Stimulated activated CD4-positive, alpha-beta T cell treated with anti-CD3 and anti-CD28 coated beads, Interleukin-1b, Interleukin-23, amount 100 ng/mL, for 48 hours (primary cell): Measurements from ENCODE around the gene YEATS2.

Experiments
- DNase-seq: peaks from one replicate; pipeline ENCODE4 v3.0.0-alpha.2; 2020

Gene YEATS2

GRCh38 chr3:183815951-183816475 lies 118.4 kb downstream of the YEATS2 start:
- DNase-seq, result no peak

DNA sequence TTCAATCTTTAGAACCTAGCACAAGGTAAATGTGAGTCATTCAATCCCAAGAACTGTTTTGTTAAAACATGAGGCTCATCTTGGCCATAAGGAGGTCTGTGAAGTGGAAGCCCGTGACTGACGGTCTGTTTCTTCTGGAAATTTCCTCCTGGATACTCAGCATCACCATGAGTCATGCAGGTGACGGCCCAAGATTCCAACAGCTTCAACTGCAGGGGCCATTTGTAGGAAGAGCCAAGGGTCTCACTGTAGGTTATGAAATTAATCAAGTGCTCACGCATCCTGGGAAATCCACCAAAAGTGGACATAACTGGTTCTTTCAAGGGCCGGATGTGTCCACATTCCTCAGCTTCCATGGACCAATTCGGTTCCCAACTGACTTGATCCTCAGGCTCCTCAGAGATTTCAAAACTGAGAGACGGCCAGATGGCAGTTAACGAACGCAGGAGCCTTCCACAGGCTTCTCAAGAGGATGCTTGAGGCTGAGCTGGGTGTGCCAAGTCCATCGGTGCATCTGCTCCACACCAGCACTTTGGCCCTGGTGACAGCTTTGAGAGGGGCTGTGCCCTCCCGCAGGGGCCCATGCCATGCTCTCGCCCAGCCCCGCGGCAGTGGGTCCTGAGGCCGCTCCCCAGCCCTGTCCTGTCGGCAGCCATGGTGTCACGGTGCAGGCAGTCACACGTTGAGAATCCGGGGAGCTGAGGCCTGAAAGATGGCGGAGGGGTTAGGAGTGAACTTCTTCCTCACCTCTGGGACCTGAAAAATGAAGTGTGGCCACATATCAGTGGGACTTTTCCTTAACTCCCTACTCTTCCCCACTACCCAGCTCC lies 119.3 kb downstream of the YEATS2 start:
- no peak for DNase-seq

DNA sequence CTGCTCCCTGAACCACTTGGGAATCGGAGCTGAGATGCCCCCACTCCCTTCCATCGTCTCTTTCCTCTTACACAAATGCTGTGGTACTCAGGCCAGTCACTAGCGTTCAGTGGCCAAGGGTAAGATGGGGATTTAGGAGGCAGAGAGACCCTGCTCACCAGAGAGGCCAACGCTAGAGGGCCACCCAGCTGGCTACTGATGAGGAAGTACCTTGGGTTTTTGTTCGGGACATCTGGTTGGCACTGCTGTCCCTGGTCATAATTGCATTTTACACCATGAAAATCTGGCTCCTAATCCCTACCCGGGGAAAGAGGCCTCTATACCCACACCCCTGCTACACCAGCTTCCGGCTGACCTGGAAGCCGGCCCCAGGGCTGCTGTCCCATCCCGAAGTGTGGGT lies 120.0 kb downstream of the YEATS2 start:
- DNase-seq, result no peak

- DNase-seq, result no peak
These were observed 120.5 kb downstream of the YEATS2 start for GRCh38 chr3:183818041-183818620.

GRCh38 chr3:183818706-183819624 lies 121.4 kb downstream of the YEATS2 start:
- no peak for DNase-seq

- no peak for DNase-seq
These were observed 122.2 kb downstream of the YEATS2 start for GRCh38 chr3:183819831-183820230.

DNA sequence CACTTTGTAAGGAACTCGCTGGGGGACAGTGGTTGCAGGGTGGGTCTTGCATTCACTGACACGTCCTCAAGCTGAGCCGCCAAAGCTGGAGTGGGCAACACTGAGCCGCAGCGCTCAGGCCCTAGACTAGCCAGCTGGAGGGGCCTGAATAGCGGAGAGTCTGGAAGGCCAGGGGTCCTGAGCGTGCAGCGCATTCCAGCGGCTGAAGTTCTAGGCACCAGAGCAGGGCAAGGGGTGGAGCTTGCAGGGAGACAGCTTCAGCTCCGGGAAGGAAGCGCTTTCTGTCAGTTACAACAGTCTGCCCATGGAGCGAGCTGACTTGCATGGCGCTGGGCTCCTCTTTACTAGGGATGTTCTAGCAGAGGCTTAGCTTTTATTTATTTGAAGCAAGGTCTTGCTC lies 125.0 kb downstream of the YEATS2 start:
- DNase-seq, result no peak

DNA sequence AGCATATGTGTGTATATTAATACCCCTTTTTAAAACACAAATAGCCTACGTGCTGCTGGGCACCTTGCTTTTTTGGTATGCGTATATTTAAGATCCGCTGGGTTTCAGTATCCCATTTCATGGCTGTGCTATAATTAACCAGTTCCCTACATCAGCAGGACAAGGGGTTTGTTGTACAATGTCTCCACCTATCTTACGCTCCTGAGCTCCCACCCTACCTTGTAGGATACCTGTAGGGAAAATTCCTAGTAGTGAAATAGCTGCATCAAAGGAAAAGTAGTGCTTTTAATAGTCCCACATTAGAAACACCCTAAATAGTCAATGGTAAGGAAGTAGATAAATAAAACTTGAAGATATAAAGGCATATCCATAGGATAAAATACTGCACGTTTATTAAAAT lies 126.4 kb downstream of the YEATS2 start:
- no peak for DNase-seq

DNA sequence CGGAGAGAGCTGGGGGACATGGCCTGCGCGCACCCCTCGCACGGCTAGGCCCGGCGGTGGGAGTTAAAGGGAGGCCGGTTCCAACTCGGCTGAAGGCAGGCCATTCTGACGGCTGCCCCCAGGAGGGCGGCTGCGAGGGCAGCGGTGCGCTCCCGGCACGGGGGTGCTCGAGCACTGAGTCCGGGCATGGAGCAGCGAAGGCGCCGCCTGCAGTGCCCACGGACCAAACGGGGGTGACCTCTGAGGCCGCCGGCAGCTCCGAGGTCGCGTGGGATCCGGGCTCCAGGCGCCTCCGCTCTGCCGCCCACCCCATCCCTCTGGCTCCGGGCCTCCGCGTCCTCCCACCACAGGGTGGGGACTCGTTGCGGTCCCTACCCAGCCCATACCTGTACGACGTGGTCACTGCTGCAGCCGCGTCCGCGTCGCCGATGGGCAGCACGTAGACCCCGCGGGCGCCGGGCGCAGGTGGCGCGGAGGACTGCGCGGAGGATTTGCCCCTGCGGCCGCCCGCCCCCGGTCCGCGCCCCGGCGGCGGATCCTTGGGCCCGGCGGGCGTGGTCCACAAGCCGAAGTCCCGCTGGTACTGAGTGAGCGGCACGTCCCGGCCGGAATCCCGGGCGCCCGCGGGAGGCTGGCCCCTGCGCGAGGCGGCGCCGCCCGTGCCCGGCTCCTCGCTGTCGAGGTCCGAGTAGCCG lies 127.3 kb downstream of the YEATS2 start:
- DNase-seq, result no peak

- peak; percentile 30 for DNase-seq
These were observed 128.0 kb downstream of the YEATS2 start, which contains the start of gene MAP6D1 for GRCh38 chr3:183825456-183826161. Gene MAP6D1, minus strand, starts transcription at chr3:183825577. Its CDS starts 30 bp downstream, at chr3:183825547.

DNA sequence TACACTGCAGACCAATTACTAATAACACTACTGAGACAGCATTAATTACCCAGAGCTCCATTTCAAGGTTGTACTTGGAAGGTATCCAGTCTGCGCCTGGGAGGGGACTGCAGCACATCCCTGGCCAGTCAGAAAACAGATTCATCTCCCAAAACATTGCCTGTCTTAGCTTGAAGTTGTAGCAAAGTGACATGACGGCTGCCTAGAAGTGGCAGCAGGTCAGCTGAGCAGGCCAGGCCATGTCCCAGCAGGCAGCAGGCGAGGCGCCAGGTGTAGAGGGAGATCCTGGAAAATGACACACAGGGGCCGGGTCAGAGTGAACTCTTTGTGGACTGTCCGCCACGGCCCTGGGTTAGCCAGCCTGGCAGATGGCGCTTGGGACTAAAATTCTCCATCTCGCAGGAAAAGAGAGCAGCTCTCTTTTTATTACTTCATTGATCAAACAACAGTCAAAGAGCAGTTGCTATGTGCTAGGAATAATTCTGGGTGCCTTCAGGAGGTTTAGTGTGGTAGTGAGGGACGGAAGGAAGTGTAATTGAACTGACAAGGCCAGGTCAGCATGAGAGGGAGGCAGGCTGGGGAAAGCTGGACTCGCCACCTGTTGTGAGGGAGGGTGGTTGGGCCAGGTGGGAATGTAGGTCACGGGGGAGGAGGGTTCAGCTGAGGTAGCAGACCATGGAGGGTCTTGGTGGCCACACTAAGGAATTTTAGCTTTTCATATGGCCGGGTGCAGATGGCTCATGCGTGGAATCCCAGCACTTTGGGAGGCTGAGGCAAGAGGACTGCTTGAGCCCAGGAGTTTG lies 129.1 kb downstream of the YEATS2 start:
- no peak for DNase-seq

GRCh38 chr3:183827809-183828537 lies 130.4 kb downstream of the YEATS2 start:
- no peak for DNase-seq

DNA sequence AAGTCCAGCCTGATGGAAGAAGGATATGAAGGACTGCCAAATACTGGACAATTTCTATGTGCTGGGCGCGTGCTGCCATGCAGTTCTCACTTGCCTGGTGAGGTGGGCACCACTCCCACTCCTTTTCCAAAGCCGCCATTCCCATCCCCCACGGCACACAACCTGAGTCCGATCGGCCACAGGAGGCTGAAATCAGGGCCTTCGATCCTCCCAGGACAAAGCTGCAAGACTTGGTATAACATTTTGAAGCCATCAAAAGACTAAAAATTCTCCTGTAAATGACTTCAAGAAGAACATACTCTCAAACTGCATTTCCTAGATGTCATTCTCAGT lies 130.9 kb downstream of the YEATS2 start:
- DNase-seq, result no peak

DNA sequence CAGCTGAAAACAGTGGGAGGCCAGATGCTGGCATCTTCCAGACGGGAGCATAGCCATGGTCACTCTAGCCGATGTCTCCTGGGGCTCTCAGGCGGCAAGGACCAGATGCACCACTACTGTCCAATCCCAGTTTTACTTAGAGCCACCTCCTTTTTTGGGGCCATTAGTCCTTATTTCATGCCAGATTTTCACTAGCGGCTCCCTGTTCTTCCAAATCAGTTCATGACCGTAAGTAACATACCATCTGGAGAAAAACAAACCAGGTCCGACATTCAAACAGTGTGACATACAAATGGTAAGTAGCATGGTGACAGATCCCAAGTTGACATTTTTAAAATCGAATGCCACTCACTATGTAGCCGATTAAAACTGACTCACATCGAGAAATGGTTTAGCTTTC lies 131.9 kb downstream of the YEATS2 start:
- DNase-seq, result no peak

DNA sequence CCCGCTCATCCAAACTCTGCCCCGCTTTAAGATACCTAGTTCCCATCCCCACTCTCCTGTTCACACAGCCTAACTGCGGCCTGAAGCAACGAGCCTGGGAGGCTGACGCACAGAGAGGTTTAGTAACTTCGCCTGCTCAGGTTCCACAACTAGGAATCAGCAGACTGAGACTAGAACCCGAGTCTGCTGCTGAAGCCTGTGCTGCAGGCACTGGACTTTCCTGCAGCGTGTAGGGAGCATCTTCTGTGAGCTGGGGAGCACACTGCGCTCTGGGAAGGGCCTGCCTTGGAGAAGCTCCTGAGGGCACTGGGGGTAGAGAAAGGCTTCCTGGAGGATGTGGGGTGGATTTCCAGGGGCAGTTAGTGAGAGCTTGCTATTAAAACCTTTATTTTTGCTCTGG lies 132.6 kb downstream of the YEATS2 start:
- no peak for DNase-seq

GRCh38 chr3:183833516-183833915 lies 135.9 kb downstream of the YEATS2 start:
- DNase-seq, result no peak

GRCh38 chr3:183837390-183837789 lies 139.8 kb downstream of the YEATS2 start:
- DNase-seq, result no peak

- DNase-seq, result no peak
These were observed 140.3 kb downstream of the YEATS2 start for GRCh38 chr3:183837894-183838293.

GRCh38 chr3:183839751-183840150 lies 142.2 kb downstream of the YEATS2 start:
- no peak for DNase-seq

GRCh38 chr3:183844606-183845005 lies 147.0 kb downstream of the YEATS2 start:
- DNase-seq, result no peak
